T-helper 2 cell treated with Interferon-gamma antibody and Interleukin-4, amounts not matched to agents 100 ng/mL and 5 ng/mL, for 36 hours (primary cell): Measurements from ENCODE around the gene CCL18. TPM values are rescaled to one million over a fixed set of nuclear protein-coding genes. Genes with fewer than 3 reads are reported as not detected.
"Not testable (repeated sequence)": the region's sequence is repeated elsewhere in the genome, so short reads cannot be mapped to it uniquely, and the experiment has no call there.

Source experiments
- intact Hi-C: fragments of 100-400 bp; cut with micrococcal nuclease; formaldehyde crosslinking; loops from one replicate; pipeline ENCODE4 v1.15.1; 2023
- total RNA-seq: library from RNA; stranded (reverse); gene quantifications from 2 replicates; pipeline ENCODE4 v1.2.3, GENCODE V29; 2022

The CCL18 gene
- total RNA-seq, 1 donor from 2014 or later, result not detected

DNA sequence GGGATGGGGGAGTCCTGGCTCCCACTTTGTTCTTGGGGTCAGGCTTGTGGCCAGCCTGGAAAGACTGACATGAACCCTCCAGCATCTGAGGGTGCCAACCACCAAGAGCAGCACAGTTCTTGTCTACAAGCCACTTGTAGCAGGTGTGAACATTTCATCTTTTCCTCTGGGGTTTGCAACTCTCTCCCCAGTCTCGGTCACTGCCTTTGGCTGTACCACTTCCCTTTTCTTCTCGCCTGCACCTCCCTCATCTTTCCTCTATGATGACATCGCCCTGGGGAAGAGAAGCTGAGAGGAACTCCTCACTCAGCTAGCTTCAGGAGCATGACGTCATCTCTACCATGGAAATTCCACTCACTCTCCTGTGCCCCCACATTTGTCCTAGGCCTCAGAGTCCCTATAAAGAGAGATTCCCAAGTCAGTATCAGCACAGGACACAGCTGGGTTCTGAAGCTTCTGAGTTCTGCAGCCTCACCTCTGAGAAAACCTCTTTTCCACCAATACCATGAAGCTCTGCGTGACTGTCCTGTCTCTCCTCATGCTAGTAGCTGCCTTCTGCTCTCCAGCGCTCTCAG, 39.4 kb downstream of the CCL18 start, which contains the start of gene CCL4:
Gene CCL4, plus strand, starts transcription at position 427 of the 575 bp plus-strand sequence. Its CDS starts 79 bp downstream, at position 506.
- intact Hi-C loops, result not testable (repeated sequence)

DNA sequence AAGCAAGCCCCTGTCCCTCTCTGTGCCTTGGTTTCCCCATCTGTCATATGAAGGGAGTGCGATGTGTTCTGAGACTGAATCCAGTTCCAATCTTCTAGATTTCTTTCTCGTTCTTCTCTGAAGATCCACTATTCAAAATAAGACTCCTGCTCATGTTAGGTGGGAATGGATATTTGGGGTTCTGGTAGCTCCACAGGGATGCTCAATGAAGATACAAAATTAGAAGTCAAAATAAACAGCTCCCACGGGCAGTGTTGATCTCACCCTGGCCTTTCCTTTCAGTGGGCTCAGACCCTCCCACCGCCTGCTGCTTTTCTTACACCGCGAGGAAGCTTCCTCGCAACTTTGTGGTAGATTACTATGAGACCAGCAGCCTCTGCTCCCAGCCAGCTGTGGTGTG, 40.2 kb downstream of the CCL18 start:
- intact Hi-C loops, result not testable (repeated sequence)

DNA sequence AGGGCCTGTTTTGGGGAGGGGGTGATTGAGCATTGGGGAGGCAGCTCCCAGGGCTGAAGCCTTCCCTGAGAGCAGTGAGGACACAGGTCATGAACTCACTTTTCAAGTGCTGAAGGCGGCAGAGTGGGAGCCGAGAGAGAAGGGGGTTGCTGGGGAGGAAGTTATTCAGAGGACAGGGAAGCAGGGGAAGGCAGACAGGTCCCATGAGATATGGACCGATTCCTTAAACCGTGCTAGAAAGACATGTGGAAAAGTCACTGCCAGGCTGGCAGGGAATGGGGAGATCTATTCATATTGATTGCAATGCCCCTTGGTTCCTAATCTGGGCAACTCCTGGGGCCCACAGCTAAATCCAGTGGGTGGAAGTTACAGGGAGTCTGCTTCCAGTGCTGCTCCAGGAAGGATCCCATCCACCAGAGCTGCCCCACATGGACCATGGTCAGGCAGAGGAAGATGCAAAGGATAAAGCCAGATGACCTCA, 40.7 kb downstream of the CCL18 start:
- intact Hi-C loops, result no loop called here

DNA sequence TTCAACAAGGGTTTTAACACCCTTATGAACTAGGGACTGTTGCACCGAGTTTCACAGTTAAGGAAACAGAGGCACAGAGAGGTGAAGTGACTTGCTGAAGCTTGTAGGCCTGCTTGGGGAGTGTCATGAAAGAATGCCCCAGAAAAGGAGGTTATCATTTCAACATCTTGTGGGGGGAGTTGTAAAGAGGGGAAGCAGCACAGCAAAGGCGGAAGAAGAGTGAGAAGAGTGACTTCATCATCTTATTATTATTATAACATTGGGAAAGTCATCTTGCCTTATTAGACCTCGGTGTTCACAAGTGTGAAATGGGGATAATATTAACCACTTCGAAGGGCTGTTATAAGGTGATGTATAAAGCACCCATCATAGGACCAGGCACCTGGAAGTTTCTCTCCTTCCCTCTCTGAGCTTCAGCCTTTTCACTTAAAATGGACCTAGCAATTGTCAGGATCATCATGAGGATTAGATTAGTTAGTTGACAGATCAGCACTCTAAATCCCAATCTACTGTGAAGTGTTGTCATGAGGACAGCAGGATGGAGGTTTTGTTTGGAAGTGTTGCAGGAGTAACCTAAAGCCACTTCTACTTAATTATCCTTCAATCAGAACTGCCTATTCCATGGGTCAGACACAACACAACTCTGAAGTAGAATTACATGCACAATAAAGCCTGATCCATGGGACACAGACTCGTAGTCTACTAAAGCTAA, 41.9 kb downstream of the CCL18 start:
- intact Hi-C loops, result no loop called here

DNA sequence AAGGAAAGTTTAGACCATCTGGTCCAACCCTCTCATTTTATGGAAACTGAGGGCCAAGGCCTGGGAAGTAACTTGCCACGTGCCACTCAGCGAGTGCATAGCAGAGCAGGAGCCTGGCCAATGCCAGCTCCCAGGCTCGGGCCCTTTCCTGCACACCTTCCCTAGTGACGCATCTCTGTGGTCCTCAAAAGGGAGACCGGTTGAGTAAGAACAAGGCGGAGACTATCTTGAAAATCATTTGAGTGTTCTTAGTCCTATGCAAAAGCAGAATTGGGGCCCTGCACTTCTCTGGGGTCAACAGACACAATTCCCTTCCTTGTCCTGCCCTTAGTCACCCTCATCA, 42.4 kb downstream of the CCL18 start:
- intact Hi-C loops, result no loop called here

DNA sequence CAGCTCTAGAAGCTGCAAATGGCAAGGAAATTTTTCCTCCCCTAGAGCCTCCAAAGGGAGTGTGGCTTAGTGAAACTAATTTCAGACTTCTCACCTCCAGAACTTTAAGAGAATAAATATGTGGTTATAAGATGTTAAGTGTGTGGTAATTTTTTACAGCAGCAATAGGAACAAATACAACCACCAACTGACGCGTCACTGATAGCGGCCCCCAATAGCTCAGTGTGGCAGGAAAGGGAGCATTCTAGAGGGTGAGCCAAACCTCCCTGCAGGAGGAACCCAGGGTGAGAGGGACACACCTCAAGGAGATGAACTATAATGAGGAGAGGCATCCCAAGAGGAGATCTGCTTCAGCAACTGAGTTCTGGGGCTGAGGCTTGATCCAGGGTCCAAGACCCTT, 43.6 kb downstream of the CCL18 start:
- intact Hi-C loops, result no loop called here

DNA sequence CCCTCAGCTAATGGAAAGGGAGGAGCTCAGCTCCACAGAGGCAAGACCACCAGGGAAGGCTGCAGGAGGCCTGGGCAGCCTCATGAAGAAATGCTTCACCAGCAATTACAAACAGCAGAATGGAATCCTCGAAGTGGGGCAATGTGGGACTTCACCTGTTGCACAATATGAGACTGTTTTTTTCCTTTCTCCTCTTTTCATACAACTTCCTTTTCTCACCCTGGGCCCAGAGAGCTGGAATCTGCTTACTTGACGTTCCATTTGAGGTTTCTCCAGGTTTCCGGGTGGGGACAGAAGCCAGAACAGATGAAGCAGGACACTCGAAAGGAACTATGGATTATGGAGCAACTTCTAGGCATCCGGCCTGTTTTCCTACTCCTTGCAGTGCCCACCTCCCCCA, 44.2 kb downstream of the CCL18 start:
- intact Hi-C loops, result not testable (repeated sequence)

DNA sequence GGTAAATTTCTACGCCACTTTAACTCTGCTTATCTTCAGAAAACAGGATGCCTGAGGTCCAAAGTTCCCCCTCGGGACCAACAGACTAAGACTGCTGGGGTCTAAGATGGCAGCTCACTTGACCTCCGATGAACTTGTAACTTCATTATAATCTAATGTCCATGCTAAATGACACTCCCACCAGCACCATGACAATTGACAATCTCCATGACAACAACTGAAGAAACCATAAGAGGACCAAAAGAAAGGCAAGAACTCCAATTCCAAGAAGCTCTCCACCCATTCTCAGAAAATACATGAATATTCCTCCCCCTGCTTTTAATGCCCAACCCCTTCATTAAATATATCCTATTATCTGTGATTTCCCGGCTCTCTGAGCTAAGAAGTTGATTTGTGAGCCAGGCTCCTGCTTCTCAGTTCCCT, 47.0 kb downstream of the CCL18 start:
- intact Hi-C loops, result no loop called here

DNA sequence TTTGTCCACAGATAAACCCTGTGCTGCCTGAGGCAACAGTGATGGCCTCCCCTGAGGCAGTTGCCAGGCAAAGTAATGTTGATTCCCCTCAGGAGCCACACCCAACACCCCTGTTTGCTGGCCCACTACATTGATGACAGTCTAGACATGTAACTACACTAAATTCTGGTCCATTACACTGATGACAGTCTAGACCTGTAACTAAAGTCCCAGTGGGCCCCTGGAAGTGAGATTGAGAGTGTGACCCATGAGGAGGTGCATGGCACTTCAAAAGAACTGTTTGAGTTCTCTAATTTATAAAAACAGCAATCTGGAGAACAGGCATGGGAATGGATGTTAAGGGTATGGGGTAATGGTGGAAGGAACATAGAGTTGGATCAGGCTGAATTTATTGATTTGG, 48.5 kb downstream of the CCL18 start:
- intact Hi-C loops, result no loop called here

DNA sequence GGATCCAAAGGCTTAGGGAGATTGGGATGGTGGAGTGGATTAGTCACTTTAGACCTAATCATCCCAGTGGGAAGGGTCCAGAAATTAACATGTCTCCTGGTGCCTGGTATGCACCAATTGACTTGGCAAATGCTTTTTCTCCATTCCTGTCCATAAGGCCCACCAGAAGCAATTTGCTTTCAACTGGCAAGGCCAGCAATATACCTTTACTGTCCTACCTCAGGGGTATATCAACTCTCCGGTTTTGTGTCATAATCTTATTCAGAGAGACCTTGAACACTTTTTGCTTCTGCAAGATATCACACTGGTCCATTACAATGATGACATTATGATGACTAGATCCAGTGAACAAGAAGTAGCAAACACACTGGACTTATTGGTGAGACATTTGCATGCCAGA, 49.1 kb downstream of the CCL18 start:
- intact Hi-C loops, result not testable (repeated sequence)

DNA sequence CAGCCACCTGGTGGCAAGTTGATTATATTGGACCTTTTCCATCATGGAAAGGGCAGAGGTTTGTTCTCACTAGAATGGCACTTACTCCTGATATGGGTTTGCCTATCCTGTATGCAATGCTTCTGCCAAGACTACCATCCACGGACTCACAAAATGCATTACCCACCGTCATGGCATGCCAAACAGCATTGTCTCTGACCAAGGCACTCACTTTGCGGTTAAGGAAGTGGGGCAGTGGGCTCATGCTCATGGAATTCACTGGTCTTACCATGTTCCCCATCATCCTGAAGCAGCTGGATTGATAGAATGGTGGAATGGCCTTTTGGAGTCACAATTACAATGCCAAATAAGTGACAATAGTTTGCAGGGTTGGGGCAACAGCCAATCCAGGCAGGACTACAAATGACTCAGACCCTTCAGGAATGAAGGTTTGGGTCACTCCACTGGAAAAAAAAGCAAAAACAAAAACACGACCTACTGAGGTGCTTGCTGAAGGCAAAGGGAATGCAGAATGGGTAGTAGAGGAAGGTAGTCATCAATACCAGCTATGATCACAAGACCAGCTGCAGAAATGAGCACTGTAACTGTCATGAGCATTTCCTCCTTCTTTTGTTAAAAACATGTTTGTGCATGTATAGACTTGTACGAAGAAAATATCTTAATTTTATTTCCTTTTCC, 51.0 kb downstream of the CCL18 start:
- intact Hi-C loops, result not testable (repeated sequence)

DNA sequence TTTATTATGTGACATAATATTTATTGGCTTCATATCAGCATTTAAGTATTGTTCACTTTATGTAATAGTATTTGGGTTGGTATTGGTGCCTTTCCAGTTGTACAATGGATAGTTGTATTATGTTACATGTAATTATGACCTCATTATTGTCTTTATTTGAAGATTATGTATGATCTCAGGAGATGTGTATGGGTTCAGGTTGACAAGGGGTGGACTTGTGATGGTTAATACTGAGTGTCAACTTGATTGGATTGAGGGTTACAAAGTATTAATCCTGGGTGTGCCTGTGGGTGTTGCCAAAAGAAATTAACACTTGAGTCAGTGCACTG, 51.5 kb downstream of the CCL18 start:
- intact Hi-C loops, result not testable (repeated sequence)

DNA sequence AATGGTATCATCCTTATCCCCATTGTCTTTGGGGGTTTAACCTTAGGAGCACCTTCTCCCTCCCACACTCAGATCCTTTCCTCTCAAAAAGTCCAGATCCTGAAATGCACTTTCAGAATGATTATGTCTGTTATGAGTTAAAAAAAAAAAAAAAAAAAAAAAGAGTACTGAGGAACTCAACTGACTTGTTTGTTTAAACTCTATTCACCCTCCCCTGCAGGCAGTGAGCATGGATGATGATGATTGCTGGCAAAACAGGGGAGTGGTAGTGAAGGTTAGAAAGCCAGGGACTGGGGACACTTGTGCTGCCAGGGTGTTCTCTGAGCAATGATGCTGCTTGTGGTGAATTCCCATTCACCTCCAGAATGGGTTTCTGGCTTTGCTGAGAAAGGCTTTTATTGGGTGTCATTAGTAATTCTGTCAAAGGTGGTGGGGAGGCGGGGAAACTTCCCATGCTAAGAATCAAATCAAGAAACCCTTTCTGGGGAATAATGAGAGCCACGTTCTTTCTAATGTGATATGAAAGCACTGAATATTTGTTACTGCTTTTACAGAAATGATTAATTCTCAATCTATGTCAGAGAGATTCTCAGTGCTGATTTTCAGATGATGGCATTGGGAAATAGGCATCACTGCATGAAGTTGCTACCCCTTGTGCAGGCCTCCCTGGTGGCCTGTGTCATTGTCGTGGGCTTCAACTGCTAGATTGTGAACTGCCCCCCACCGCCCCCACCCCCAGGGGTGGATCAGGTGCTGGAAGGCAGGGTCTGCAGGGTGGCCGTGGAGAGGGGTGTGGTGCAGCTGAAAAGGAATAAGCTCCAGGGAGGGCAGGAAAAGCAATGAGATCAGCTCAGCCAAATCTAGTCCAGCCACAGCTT, 53.7 kb downstream of the CCL18 start:
- intact Hi-C loops, result no loop called here

DNA sequence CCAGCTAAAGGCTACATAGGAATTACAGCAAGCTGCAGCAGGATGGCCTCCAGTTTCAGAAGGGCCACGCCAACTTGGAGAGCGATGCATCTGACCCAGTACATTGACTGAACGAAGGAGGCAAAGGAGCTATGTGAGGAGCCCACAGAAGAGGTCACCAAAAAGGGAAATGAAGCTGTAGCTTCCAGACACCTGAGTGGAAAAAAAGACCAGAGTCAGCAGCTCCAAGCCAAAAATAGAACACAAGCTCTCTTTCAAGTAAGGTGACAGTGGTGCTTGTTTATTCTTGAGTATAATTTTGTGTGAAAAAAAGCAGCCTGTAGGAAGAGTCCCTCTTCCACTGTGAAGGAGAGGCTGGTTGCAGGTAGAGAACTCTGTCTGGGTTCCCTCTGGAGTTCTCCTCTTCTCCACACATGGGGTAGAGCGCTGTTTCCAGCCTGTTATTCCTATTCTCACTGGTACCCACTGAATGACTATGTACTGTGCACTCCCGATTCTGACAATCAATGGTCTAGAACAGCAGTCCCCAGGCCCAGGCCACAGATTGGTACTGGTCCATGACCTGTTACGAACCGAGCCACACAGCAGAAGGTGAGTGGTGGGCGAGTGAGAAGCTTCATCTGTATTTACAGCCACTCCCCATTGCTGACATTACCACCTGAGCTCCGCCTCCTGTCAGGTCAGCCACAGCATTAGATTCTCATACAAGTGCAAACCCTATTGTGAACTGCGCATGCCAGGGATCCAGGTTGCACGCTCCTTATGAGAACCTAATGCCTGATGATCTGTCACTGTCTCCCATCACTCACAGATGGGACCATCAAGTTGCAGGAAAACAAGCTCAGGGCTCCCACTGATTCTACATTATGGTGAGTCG, 54.6 kb downstream of the CCL18 start:
- intact Hi-C loops, result no loop called here

DNA sequence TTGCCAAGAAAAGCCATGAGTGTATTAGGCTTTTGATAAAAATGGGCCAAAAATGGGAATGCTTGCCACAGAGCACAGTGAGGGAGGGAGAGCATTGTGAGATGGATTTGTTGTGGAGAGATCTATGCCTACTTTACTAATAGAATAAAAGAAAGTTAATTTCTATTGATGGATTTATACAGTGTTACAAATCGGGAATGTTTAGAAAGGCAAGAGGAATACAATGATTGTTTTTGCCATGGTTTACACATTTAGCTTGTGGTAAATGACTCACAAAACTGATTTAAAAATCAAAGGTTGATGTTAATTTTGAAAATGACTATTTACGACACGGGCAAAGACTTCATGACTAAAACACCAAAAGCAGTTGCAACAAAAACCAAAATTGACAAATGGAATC, 56.1 kb downstream of the CCL18 start:
- intact Hi-C loops, result no loop called here

DNA sequence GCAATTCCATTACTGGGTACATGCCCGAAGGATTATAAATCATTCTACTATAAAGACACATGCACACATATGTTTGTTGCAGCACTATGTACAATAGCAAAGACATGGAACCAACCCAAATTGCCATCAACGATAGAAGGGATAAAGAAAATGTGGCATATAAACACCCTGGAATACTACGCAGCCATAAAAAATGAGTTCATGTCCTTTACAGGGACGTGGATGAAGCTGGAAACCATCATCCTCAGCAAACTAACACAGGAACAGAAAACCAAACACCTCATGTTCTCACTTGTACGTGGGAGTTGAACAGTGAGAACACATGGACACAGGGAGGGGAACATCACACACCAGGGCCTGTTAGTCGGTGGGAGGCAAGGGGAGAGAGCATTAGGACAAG, 57.0 kb downstream of the CCL18 start:
- intact Hi-C loops, result not testable (repeated sequence)

Other genes with a start within 250 kb of the CCL18 start
- 0.20 and 0.45 TPM in 2 replicates for gene HEATR9, start 195.4 kb upstream of the CCL18 start, total RNA-seq
- 46.4 and 48.3 TPM in 2 replicates for gene CCL5, start 183.9 kb upstream of the CCL18 start, total RNA-seq
- gene RDM1, start 133.5 kb upstream of the CCL18 start, total RNA-seq, result 7.2 and 7.5 TPM in 2 replicates
- not detected in 2 replicates for gene LYZL6, start 120.6 kb upstream of the CCL18 start, total RNA-seq
- not detected in 2 replicates for gene CCL16, start 82.8 kb upstream of the CCL18 start, total RNA-seq
- gene CCL14, start 77.5 kb upstream of the CCL18 start, total RNA-seq, result not detected in 2 replicates
- gene CCL15, start 62.7 kb upstream of the CCL18 start, total RNA-seq, result not detected in 2 replicates
- not detected in 2 replicates for gene CCL23, start 46.3 kb upstream of the CCL18 start, total RNA-seq
- 9.2 and 10.1 TPM in 2 replicates for gene CCL3, start 25.9 kb downstream of the CCL18 start, total RNA-seq
- gene CCL4, start 39.6 kb downstream of the CCL18 start, total RNA-seq, result 7.5 and 8.0 TPM in 2 replicates
- gene TBC1D3B, start 112.4 kb downstream of the CCL18 start, total RNA-seq, result 8.8 and 9.8 TPM in 2 replicates
- gene CCL3L1, start 132.5 kb downstream of the CCL18 start, total RNA-seq, result 0.23 and 0.36 TPM in 2 replicates
- gene CCL4L2, start 146.8 kb downstream of the CCL18 start, total RNA-seq, result 0.45 and 0.75 TPM in 2 replicates
- 0.77 and 0.84 TPM in 2 replicates for gene TBC1D3I, start 200.3 kb downstream of the CCL18 start, total RNA-seq